ENCODE measurements around the gene FBXO2. TPM values are rescaled to one million over a fixed set of nuclear protein-coding genes. Genes with fewer than 3 reads are reported as not detected.
A peak's percentile ranks its signal among the peaks of the same experiment; 100 is the strongest.

Gene FBXO2
- total and polyA plus RNA-seq, 9 of the 15 experiments (the other 6 are each of a cell fraction or from before 2014, with no cell fraction given) = 0.04 to 1.9 (median 0.27) TPM

DNA sequence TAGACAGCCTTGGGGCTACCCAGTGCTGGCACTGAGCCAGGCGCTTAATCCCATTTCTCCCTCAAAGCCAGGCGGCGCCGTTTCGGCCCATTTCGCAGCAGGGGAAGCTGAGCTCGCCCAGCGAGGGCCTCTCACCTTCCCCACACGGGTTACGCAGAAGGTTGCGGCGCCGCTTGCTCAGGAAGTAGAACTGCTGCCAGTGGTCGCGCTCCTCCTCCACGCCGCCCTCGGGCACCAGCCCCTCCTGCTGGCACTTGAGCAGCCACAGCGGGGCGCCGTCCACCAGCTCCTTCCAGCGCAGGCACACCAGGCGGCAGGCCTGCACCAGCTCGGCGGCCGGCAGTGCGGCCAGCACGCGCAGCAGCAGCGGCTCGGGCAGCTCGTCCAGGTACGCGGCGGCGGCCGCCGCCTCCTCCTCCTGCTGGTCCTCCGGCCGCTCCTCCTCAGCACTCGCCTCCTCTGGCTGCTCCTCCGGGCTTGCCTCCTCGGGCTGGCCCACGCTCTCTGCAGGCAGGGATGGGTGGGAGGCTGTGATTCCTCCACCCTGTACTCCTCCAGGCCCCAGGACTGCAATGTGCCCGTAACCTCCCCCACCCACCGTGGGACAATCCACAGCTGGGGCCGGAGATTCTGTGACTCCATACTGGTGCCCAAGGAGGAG is 3.8 kb downstream of the FBXO2 start (continued):
- TF ChIP-seq E2F1 (CRISPR knock-in tag; IDR thresholded peaks at IDR 0.05) (0 out of 2 replicates have a peak, but pooled peaks have one; percentile 51), EWSR1 (IDR thresholded peaks at IDR 0.05; ENCODE audit: borderline replicate concordance, low read depth, partially characterized antibody) (no peak), KAT7 (CRISPR knock-in tag; IDR thresholded peaks at IDR 0.05; ENCODE audit: borderline replicate concordance) (peak; percentile 40; the same call in 1 of the 2 replicates), ATF6 (CRISPR knock-in tag; IDR thresholded peaks at IDR 0.05) (no peak), RBM22 (IDR thresholded peaks at IDR 0.05; ENCODE audit: low read depth, low read length, poor library complexity, severe bottlenecking) (peak; percentile 48), FOS (IDR thresholded peaks at IDR 0.05; ENCODE audit: extremely low read depth, insufficient read length) (no peak), TAF9B (IDR thresholded peaks at IDR 0.05; ENCODE audit: partially characterized antibody) (no peak), RBM39 (optimal IDR thresholded peaks at IDR 0.05; ENCODE audit: low read depth, low read length) (no peak), XRCC3 (IDR thresholded peaks at IDR 0.05) (no peak), TRIM25 (IDR thresholded peaks at IDR 0.05; ENCODE audit: borderline replicate concordance) (no peak), MEF2D (tag; conservative IDR thresholded peaks at IDR 0.05; ENCODE audit: low read depth) (no peak), ZC3H11A (IDR thresholded peaks at IDR 0.05; ENCODE audit: low read depth, low read length) (no peak), HMG20B (CRISPR knock-in tag; IDR thresholded peaks at IDR 0.05) (no peak), NR2F6 (CRISPR knock-in tag; IDR thresholded peaks at IDR 0.05) (no peak), RFX1 (IDR thresholded peaks at IDR 0.05) (no peak), GATAD2A (IDR thresholded peaks at IDR 0.05) (0 out of 2 replicates have a peak, but pooled peaks have one; percentile 58), ZNF785 (CRISPR knock-in tag; IDR thresholded peaks at IDR 0.05) (no peak), NR2C1 (IDR thresholded peaks at IDR 0.05) (peak; percentile 36; the same call in 1 of the 2 replicates), NR2C1 (tag; IDR thresholded peaks at IDR 0.05) (no peak), ZNF24 (IDR thresholded peaks at IDR 0.05) (peak; percentile 86)
- TF ChIP-seq, protein P1, sequence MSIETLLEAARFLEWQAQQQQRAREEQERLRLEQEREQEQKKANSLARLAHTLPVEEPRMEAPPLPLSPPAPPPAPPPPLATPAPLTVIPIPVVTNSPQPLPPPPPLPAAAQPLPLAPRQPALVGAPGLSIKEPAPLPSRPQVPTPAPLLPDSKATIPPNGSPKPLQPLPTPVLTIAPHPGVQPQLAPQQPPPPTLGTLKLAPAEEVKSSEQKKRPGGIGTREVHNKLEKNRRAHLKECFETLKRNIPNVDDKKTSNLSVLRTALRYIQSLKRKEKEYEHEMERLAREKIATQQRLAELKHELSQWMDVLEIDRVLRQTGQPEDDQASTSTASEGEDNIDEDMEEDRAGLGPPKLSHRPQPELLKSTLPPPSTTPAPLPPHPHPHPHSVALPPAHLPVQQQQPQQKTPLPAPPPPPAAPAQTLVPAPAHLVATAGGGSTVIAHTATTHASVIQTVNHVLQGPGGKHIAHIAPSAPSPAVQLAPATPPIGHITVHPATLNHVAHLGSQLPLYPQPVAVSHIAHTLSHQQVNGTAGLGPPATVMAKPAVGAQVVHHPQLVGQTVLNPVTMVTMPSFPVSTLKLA (conservative IDR thresholded peaks at IDR 0.05) = peak in 1 of 2 experiments; percentile 62; a peak in 2 of 4 replicates
- TF ChIP-seq, protein P2, sequence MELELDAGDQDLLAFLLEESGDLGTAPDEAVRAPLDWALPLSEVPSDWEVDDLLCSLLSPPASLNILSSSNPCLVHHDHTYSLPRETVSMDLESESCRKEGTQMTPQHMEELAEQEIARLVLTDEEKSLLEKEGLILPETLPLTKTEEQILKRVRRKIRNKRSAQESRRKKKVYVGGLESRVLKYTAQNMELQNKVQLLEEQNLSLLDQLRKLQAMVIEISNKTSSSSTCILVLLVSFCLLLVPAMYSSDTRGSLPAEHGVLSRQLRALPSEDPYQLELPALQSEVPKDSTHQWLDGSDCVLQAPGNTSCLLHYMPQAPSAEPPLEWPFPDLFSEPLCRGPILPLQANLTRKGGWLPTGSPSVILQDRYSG (tag; conservative IDR thresholded peaks at IDR 0.05; ENCODE audit: low read depth) = no peak

Data from K562 (cell line).